GM12891 (cell line): Measurements from ENCODE around the gene RAD51AP2.

ENCODE experiments used
- DNase-seq: peaks from one replicate; pipeline ENCODE4 v3.0.0; 2011; ENCODE audit warnings: low spot score; ENCODE audit not compliant: insufficient read length
- FAIRE-seq: peaks from 2 replicates; lab custom pipeline; 2011; peaks lifted over from hg19 to GRCh38; lab: Jason Lieb, UNC
- PAX5 ChIP-seq: IDR thresholded peaks from 2 replicates; pipeline ENCODE4 v1.6.1; 2011; ENCODE audit warnings: low read length, moderate library complexity, mild to moderate bottlenecking; ENCODE audit not compliant: insufficient read depth, severe bottlenecking
- POLR2A ChIP-seq: IDR thresholded peaks from 2 replicates; pipeline ENCODE4 v1.6.1; 2011; ENCODE audit warnings: low read depth, low read length, control low read depth
- POLR2AphosphoS5 ChIP-seq: IDR thresholded peaks from 2 replicates; pipeline ENCODE4 v1.6.1; 2011; ENCODE audit warnings: low read depth, low read length, control low read depth
- POU2F2 ChIP-seq: IDR thresholded peaks from 2 replicates; pipeline ENCODE4 v1.6.1; 2011; ENCODE audit warnings: low read depth, mild to moderate bottlenecking, control low read depth, low read length, moderate library complexity
- SPI1 ChIP-seq: IDR thresholded peaks from 2 replicates; pipeline ENCODE4 v1.6.1; 2011; ENCODE audit warnings: low read depth, low read length, control low read depth
- TAF1 ChIP-seq: IDR thresholded peaks from 2 replicates; pipeline ENCODE4 v1.6.1; 2011; ENCODE audit warnings: low read depth, low read length, control low read depth

RAD51AP2 gene

GRCh38 chr2:17543848-17544247 lies 25.6 kb upstream of the RAD51AP2 start:
- no peak for DNase-seq
- no peak for FAIRE-seq
- TF ChIP-seq TAF1 (no peak), SPI1 (no peak), POLR2AphosphoS5 (no peak), PAX5 (no peak), POLR2A (no peak), POU2F2 (no peak)

DNA sequence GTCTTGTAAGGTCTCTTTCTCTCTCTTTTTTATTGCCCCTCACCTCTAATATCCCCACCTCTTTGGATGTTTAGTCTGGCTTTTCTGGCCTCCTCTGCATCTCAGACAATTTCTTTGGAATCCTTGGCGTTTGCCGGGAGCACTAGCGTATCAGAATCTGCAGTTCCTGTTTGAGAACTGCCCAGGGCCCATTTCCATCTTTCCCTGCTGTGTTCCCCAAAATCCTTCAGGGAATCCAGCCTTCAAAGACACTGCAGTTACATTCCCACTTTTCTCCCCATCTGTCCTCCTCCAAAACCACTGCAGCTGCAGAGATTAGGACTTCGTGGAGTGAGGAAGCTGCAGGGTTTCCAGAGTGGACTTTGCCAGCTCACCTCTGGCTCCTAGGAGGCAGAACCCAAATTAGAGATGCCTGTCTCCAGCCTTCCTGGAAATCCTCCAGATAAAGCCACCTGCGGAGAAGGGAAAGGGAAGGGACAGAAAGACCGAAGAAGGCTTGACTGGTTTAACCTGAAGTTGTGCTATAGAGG lies 25.0 kb upstream of the RAD51AP2 start:
- TF ChIP-seq POU2F2 (no peak), POLR2AphosphoS5 (no peak), PAX5 (no peak), TAF1 (no peak)
- FAIRE-seq = no peak
- no peak for DNase-seq

DNA sequence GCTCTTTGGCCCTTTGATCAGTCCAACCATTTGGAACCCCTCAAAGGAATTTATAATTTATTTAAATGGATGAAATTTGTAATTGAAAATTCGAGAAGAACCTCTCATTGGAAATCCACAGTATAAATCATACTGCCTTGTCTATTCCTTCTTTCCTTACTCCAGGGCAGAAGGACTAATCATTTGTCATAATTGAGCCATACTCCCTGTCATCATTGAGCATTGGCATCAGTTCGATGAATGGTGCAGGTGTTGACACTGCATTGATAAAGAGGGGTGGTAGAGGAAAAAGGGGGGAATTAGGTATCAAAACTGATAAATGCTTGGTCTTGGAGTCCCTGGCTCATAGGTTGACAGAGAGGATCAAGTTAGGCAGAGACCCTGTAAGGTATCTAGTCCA lies 24.2 kb upstream of the RAD51AP2 start:
- FAIRE-seq (no peak), DNase-seq (no peak)
- TF ChIP-seq POLR2A (no peak), POLR2AphosphoS5 (no peak)

DNA sequence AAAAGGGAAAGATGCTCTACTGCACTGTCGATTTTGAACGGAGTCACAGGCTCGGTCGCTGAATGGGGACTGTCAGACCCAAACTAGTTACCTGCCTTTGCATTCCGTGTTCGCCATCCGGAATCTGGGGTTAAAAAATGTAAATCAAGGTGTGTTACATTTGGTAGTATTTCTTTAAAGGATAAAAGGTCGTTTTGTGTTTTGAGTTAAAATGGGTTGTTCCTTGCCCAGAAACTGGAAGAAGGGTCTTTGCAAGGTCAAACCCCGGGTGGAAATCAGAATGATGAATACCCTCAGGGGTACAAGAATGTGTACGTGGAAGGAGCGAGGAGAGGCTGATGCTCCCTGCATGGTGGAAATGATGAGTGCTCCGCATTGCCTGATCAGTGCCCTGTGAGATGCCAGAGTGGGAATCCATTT lies 23.3 kb upstream of the RAD51AP2 start:
- FAIRE-seq (no peak), DNase-seq (no peak)
- TF ChIP-seq POU2F2 (no peak), SPI1 (no peak), POLR2AphosphoS5 (no peak), PAX5 (no peak), POLR2A (no peak), TAF1 (no peak)

DNA sequence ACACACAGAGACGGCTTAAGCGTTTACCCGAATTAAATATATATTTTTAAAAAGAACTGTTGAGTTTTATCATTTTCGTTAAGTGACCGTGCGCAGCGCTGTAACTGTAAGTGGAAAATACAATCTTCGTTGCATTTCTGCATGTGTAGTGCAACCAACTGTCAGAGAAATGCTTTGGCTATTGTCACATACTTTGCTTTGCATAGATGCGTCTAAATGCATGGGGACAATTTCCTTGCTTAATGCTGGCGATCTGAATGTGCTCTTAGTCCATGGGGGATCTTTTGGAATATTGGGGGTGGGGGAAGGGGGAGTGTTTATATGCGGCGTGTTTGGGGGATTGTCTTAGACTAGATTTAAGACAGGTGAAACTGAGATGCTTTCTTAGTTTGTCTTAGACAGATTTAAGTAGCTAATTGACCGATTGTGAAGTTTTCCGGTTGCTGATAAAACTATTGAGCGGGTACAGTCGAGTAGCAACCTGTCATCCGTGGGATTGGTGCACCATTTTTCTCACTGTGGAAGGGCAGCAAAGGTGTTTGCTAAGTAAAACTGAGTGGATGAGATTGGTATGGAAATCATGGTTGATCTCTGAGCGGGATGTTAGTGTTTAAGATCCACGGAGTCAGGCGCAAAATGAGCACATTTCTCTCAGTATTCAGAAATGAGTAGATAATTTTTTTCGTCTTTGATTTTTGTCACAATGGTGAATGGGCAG lies 22.7 kb upstream of the RAD51AP2 start:
- TF ChIP-seq TAF1 (no peak), SPI1 (no peak), POLR2A (no peak), PAX5 (no peak), POLR2AphosphoS5 (no peak), POU2F2 (no peak)
- FAIRE-seq (no peak), DNase-seq (no peak)

GRCh38 chr2:17540093-17540812 lies 22.0 kb upstream of the RAD51AP2 start, which contains the start of gene VSNL1:
Gene VSNL1, plus strand, starts transcription at chr2:17540696. Its CDS starts 51,379 bp downstream, at chr2:17592075.
- DNase-seq (no peak), FAIRE-seq (no peak)
- TF ChIP-seq POLR2A (no peak), POU2F2 (no peak), SPI1 (no peak), TAF1 (no peak), POLR2AphosphoS5 (no peak), PAX5 (no peak)

GRCh38 chr2:17539611-17540092 lies 21.4 kb upstream of the RAD51AP2 start:
- FAIRE-seq = no peak
- TF ChIP-seq SPI1 = no peak
- no peak for DNase-seq

GRCh38 chr2:17538844-17539554 lies 20.8 kb upstream of the RAD51AP2 start:
- TF ChIP-seq TAF1 (no peak), POLR2AphosphoS5 (no peak)
- FAIRE-seq (no peak), DNase-seq (peak; percentile 30)

DNA sequence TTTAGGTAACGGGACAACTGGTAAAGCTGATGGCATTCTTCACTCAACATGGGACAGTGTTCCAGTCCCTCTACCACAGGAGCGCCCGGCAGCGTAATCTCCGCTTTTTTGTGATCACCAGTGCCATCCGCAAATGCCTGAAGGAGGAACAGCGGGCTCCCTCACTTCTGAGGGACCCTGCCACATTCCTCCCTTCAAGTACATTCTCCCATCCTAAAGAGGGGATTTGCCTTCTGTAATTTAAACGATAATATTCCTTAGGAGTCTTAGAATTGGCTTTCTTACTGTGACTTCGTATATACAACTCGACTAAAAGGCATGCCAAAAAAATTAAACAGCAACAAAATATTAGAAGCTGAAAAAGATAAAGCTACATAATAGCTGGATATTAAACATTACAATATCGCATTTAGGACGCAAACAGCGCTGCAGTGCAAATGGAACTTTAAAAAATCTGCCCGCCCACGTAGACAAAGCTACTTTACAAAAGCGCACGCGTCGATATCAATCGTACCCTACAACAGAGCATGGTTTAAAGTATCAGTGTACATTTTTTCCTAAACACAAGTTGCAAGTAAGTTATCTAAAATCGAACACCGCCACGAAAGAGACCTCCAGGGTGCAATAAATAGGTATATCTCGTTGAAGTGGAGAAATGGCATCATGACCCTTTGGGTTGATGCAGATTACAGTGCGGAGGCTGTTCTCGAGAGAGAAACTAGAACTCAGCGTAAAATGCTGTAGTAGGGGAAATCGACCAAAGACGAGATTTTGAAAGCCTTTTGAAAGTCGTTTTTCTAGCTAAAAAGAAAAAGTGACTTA lies 20.0 kb upstream of the RAD51AP2 start:
- no peak for DNase-seq

More for the DNA sequence above, 20.0 kb upstream of the RAD51AP2 start:
- peak; percentile 81 for FAIRE-seq
- TF ChIP-seq TAF1 = no peak
- no peak for TF ChIP-seq SPI1
- no peak for TF ChIP-seq POU2F2
- no peak for TF ChIP-seq POLR2A
- no peak for TF ChIP-seq PAX5
- TF ChIP-seq POLR2AphosphoS5 = no peak
